ENCODE results near the gene YPEL2.

The YPEL2 gene

GRCh38 chr17:59435238-59435637 lies 103.8 kb downstream of the YPEL2 start:
- DNase-seq (ENCODE audit: extremely low spot score), result no peak
- ChIA-PET POLR2A (interaction anchor here (0.6 kb wide), 1 partner anchor 36 kb away, joined by 3 read pairs; no protein-coding TSS in a partner anchor), CTCF (interaction anchor here (1.1 to 23.0 kb wide), 4 partner anchors 11 to 122 kb away, joined by 3 to 207 read pairs (median 88); no protein-coding TSS in a partner anchor)
- TF ChIP-seq, protein P1, sequence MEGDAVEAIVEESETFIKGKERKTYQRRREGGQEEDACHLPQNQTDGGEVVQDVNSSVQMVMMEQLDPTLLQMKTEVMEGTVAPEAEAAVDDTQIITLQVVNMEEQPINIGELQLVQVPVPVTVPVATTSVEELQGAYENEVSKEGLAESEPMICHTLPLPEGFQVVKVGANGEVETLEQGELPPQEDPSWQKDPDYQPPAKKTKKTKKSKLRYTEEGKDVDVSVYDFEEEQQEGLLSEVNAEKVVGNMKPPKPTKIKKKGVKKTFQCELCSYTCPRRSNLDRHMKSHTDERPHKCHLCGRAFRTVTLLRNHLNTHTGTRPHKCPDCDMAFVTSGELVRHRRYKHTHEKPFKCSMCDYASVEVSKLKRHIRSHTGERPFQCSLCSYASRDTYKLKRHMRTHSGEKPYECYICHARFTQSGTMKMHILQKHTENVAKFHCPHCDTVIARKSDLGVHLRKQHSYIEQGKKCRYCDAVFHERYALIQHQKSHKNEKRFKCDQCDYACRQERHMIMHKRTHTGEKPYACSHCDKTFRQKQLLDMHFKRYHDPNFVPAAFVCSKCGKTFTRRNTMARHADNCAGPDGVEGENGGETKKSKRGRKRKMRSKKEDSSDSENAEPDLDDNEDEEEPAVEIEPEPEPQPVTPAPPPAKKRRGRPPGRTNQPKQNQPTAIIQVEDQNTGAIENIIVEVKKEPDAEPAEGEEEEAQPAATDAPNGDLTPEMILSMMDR (IDR thresholded peaks at IDR 0.05; ENCODE audit: control extremely low read depth, extremely low read depth, low read depth, missing control alignments), result no peak

GRCh38 chr17:59436900-59437299 lies 105.4 kb downstream of the YPEL2 start:
- CTCF ChIA-PET, result interaction anchor here (12.5 to 23.0 kb wide), 3 partner anchors 9 to 123 kb away, joined by 148 to 207 read pairs (median 170); no protein-coding TSS in a partner anchor
- no peak for DNase-seq (ENCODE audit: extremely low spot score)
- TF ChIP-seq, protein P1 (IDR thresholded peaks at IDR 0.05; ENCODE audit: control extremely low read depth, extremely low read depth, low read depth, missing control alignments), result no peak
- POLR2A ChIA-PET, result no interaction called here

GRCh38 chr17:59437791-59438281 lies 106.4 kb downstream of the YPEL2 start:
- TF ChIP-seq, protein P1 (IDR thresholded peaks at IDR 0.05; ENCODE audit: control extremely low read depth, extremely low read depth, low read depth, missing control alignments), result no peak
- ChIA-PET POLR2A (no interaction called here), CTCF (interaction anchor here (1.0 to 23.0 kb wide), 5 partner anchors 10 to 124 kb away, joined by 3 to 207 read pairs (median 148); no protein-coding TSS in a partner anchor)
- DNase-seq (ENCODE audit: extremely low spot score), result no peak

- TF ChIP-seq, protein P1 (IDR thresholded peaks at IDR 0.05; ENCODE audit: control extremely low read depth, extremely low read depth, low read depth, missing control alignments), result no peak
- no peak for DNase-seq (ENCODE audit: extremely low spot score)
- POLR2A ChIA-PET, result no interaction called here
- CTCF ChIA-PET, result interaction anchor here (1.0 to 23.0 kb wide), 15 partner anchors 11 to 419 kb away, joined by 3 to 207 read pairs (median 5); no protein-coding TSS in a partner anchor
Measured at GRCh38 chr17:59439262-59439661, 107.8 kb downstream of the YPEL2 start.

GRCh38 chr17:59439741-59440211 lies 108.3 kb downstream of the YPEL2 start:
- TF ChIP-seq, protein P1 (IDR thresholded peaks at IDR 0.05; ENCODE audit: control extremely low read depth, extremely low read depth, low read depth, missing control alignments), result no peak
- CTCF ChIA-PET, result interaction anchor here (0.6 to 23.0 kb wide), 17 partner anchors 12 to 419 kb away, joined by 3 to 207 read pairs (median 5); no protein-coding TSS in a partner anchor
- POLR2A ChIA-PET, result interaction anchor here (0.6 kb wide), 1 partner anchor 112 kb away, joined by 3 read pairs; no protein-coding TSS in a partner anchor
- DNase-seq (ENCODE audit: extremely low spot score), result no peak

DNA sequence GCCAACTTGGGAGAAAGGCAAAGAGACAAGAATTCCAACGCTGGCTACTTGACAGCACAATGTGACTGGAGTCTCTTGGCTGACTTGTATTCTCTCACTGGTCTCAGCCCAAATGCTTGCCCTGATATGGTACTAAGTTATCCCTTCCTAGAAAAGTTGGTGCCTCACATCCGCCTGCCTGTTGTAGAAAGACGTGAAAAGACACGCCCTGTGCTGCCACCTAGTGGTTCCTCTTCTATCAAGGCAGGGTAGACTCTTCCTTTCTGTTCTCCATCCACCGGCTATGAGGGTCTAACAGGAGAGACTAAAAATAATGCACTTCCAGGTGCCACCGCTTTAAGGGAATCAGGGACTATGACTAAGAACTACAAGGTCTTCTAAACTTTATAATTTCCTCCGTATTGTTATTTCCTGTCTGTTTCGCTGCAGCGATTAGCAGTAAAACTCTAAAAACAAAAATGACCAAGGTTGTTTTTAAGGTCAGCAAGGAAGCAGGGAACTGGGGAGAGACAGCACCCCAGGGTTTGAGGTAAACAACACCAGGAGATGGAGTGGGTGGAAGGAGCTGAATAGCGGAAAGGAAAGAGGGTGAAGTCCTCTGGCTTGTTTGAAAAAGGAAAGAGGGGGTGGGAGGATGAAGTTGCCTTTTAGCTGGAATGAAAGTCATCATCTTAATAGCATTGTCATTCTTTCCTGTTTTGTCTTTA lies 109.5 kb downstream of the YPEL2 start:
- POLR2A ChIA-PET, result no interaction called here
- TF ChIP-seq, protein P1 (IDR thresholded peaks at IDR 0.05; ENCODE audit: control extremely low read depth, extremely low read depth, low read depth, missing control alignments), result peak; percentile 83
- CTCF ChIA-PET, result interaction anchor here (0.8 to 23.0 kb wide), 33 partner anchors 11 to 624 kb away, joined by 3 to 207 read pairs (median 5); partner anchors contain the start of gene GDPD1
- DNase-seq (ENCODE audit: extremely low spot score), result peak; percentile 79

Data from GM10248 (cell line).